Bronchial epithelial cell (primary cell): ENCODE results near the gene APPL2. TPM values are rescaled to one million over a fixed set of nuclear protein-coding genes. Genes with fewer than 3 reads are reported as not detected.
"Not testable (repeated sequence)": the region's sequence is repeated elsewhere in the genome, so short reads cannot be mapped to it uniquely, and the experiment has no call there.

Source experiments
- DNase-seq: peaks from one replicate; pipeline ENCODE4 v3.0.0-alpha.2; 2010; ENCODE audit warnings: low read depth
- FAIRE-seq: peaks from 2 replicates; lab custom pipeline; 2011; peaks lifted over from hg19 to GRCh38; lab: Jason Lieb, UNC
- H3K27me3 ChIP-seq: 2 replicates; pipeline ENCODE4 v1.5.1; 2011; ENCODE audit warnings: low read length; ENCODE audit not compliant: control insufficient read depth, insufficient read depth
- H3K36me3 ChIP-seq: 2 replicates; pipeline ENCODE4 v1.5.1; 2011; ENCODE audit warnings: low read length; ENCODE audit not compliant: control insufficient read depth, insufficient read depth
- H3K4me3 ChIP-seq: 2 replicates; pipeline ENCODE4 v1.5.1; 2011; ENCODE audit warnings: mild to moderate bottlenecking, low read depth, low read length, control low read depth
- CTCF ChIP-seq: IDR thresholded peaks from 2 replicates; pipeline ENCODE4 v1.5.1; 2011; ENCODE audit warnings: mild to moderate bottlenecking, moderate library complexity, low read length, control low read depth, inconsistent platforms; ENCODE audit not compliant: insufficient read depth, severe bottlenecking
- total RNA-seq: library from RNA; depleted of rRNA; stranded (reverse); fragments of >200 nt; gene quantifications from 2 replicates; pipeline ENCODE4 v1.2.1, GENCODE V29; 2014

Gene APPL2
- total RNA-seq, 1 donor from 2014 or later, result 23.2 TPM

DNA sequence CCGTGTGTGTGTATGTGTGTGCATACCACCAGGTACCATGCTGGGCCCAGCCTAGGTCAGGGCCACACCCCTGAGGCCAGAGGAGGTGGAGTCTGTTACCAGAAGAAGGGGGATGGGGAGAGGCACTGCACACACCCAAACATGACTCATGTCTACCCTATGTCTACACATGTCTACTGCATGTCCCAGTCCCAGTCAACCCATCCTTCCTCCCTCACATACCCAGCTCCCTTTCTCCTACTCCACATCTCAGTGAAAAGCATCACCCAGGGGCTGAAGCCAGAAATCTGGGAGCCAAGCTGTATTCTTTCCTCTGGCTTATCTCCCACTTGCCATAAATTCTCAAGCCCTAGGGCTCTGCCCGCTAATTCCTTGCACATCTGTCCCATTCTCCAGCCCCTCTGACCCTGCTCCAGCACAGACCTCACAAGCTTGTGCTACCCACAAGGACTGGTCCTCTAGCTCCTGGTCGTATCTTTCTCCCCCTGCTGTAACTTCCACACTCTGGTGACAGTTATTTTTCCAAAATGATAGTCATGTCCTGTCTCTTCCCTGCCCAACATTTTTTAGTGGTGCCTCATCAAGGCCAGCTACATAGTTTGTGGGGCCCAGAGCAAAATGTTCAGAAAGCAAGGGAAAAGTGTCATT, 18.0 kb upstream of the APPL2 start:
- no peak for FAIRE-seq
- no peak for TF ChIP-seq CTCF
- no peaks in the 10 kb centered on the region for H3K27me3 ChIP-seq
- H3K4me3 ChIP-seq, result no peak overlapping the region
- peak; percentile 87 for DNase-seq
- no peaks in the 10 kb centered on the region for H3K36me3 ChIP-seq

DNA sequence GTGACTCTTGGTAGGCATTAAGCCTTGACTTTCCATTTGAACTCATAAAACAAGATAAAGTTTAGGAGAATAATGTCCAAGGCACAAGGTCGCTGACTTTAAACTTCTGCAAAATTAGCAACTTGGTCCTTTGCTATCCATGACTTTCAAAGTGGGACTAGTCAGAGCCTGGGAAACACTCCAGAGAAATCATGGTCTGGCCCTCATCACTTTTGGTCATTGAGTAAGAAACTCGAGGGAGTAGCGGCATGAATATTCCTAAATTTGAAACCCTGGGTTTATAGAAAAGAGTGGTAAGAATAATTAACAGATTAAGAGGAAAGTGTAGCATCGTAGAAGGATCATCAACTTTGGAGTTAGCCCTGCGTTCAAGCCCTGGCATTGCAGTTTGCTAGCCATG, 16.9 kb upstream of the APPL2 start:
- FAIRE-seq, result no peak
- TF ChIP-seq CTCF, result no peak
- DNase-seq, result no peak
- Histone ChIP-seq H3K36me3 (no peaks in the 10 kb centered on the region), H3K4me3 (no peak overlapping the region), H3K27me3 (no peaks in the 10 kb centered on the region)

DNA sequence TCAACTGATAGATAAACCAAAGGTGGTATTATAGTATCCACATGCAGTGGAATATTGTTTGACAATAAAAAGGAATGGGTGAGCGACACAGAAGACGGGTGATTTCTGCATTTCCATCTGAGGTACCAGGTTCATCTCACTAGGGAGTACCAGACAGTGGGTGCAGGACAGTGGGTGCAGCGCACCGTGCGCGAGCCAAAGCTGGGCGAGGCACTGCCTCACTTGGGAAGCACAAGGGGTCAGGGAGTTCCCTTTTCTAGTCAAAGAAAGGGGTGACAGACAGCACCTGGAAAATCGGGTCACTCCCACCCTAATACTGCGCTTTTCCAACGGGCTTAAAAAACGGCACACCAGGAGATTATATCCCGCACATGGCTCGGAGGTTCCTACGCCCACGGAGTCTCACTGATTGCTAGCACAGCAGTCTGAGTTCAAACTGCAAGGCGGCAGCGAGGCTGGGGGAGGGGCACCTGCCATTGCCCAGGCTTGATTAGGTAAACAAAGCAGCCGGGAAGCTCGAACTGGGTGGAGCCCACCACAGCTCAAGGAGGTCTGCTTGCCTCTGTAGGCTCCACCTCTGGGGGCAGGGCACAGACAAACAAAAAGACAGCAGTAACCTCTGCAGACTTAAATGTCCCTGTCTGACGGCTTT, 9.9 kb upstream of the APPL2 start:
- DNase-seq, H3K36me3 ChIP-seq, FAIRE-seq, H3K4me3 ChIP-seq, H3K27me3 ChIP-seq: not testable (repeated sequence)

- Histone ChIP-seq H3K27me3 (no peaks in the 10 kb centered on the region), H3K4me3 (no peak overlapping the region), H3K36me3 (no peaks in the 10 kb centered on the region)
- DNase-seq, result no peak
- TF ChIP-seq CTCF, result no peak
- FAIRE-seq, result no peak
Measured at GRCh38 chr12:105245291-105245690, 9.3 kb upstream of the APPL2 start.

DNA sequence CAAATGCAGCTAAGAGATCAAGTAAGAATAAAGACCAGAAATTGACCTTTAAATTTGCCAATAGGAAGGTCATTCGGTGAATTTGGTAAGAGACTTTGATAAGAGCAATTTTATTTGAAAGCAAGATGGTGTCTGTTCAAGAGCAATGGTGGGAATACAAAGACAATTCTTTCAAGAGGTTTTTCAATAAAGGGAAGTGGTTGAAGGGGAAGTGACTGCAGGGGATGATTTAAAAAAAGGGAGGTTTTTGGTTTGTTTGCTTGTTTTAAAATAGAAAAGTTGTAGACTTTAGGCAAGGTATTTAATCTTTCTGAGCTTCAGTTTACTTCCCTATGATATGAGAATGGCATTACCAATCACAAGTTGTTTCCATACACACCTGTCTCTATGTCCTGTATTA, 4.3 kb upstream of the APPL2 start:
- no peak for TF ChIP-seq CTCF
- DNase-seq (no peak), FAIRE-seq (no peak)
- Histone ChIP-seq H3K27me3 (no peaks in the 10 kb centered on the region), H3K4me3 (no peak overlapping the region), H3K36me3 (no peaks in the 10 kb centered on the region)

DNA sequence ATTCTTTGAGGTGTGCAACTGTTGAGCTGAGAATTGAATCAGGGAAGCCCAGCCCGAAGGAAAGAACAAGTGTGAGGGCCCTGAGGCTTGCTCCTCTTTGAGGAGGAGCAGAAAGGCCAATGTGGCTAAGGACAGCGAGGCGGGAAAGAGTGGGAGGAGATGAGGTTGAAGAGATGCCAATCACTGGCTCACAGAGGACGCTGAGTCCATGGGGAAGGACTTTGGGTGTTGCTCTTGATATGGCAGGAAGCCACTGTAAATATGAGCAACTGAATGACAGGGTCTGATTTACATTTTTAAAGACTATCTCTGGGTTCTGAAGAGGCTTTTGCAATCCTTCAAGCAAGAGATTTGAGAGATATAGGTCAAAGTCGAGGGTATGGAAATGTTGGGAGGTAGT, 3.3 kb upstream of the APPL2 start:
- no peak for DNase-seq
- no peak for FAIRE-seq

More for the DNA sequence above, 3.3 kb upstream of the APPL2 start:
- no peak for TF ChIP-seq CTCF
- Histone ChIP-seq H3K4me3 (no peak overlapping the region), H3K36me3 (no peaks in the 10 kb centered on the region), H3K27me3 (no peaks in the 10 kb centered on the region)
